Measurements from ENCODE around the gene DHDDS.
"Not testable (repeated sequence)": the region's sequence is repeated elsewhere in the genome, so short reads cannot be mapped to it uniquely, and the experiment has no call there.

DHDDS gene

GRCh38 chr1:26477446-26478152 lies 45.5 kb downstream of the DHDDS start:
- DNase-seq, result no peak

GRCh38 chr1:26478159-26478558 lies 46.0 kb downstream of the DHDDS start:
- no peak for DNase-seq

GRCh38 chr1:26478988-26479387 lies 46.9 kb downstream of the DHDDS start:
- no peak for DNase-seq

GRCh38 chr1:26482921-26483320 lies 50.8 kb downstream of the DHDDS start:
- no peak for DNase-seq

- DNase-seq, result no peak
Observed at GRCh38 chr1:26483980-26484379, 51.9 kb downstream of the DHDDS start.

GRCh38 chr1:26490155-26490554 lies 58.0 kb downstream of the DHDDS start:
- no peak for DNase-seq

- DNase-seq, result no peak
Observed at GRCh38 chr1:26493267-26493666, 61.1 kb downstream of the DHDDS start.

- no peak for DNase-seq
Observed at GRCh38 chr1:26493938-26494337, 61.8 kb downstream of the DHDDS start.

GRCh38 chr1:26496861-26497260 lies 64.7 kb downstream of the DHDDS start:
- no peak for DNase-seq

- no peak for DNase-seq
Observed at GRCh38 chr1:26498894-26499293, 66.8 kb downstream of the DHDDS start.

- DNase-seq, result peak; percentile 63
Observed at GRCh38 chr1:26500488-26501175, 68.5 kb downstream of the DHDDS start.

GRCh38 chr1:26510711-26511110 lies 78.6 kb downstream of the DHDDS start:
- not testable (repeated sequence) for DNase-seq

- DNase-seq, result not testable (repeated sequence)
Observed at GRCh38 chr1:26515836-26516235, 83.7 kb downstream of the DHDDS start.

- DNase-seq, result no peak
Observed at GRCh38 chr1:26516987-26517765, 85.1 kb downstream of the DHDDS start.

GRCh38 chr1:26517766-26518049 lies 85.6 kb downstream of the DHDDS start:
- DNase-seq, result no peak

- no peak for DNase-seq
Observed at GRCh38 chr1:26518355-26518754, 86.2 kb downstream of the DHDDS start.

GRCh38 chr1:26520339-26520738 lies 88.2 kb downstream of the DHDDS start:
- no peak for DNase-seq

Measured in DMS 273 treated with DMSO at 0.1 percent for 48 hours (cell line).